Islet precursor cell (in vitro differentiated cells): ENCODE measurements around the gene DAPP1.
A peak's percentile ranks its signal among the peaks of the same experiment; 100 is the strongest.
"Not testable (repeated sequence)": the region's sequence is repeated elsewhere in the genome, so short reads cannot be mapped to it uniquely, and the experiment has no call there.

ENCODE experiments used
- DNase-seq: peaks from one replicate; pipeline ENCODE4 v3.0.0-alpha.2; 2018

DAPP1 gene

GRCh38 chr4:99816545-99817308, at the start of gene DAPP1:
Gene DAPP1 (plus strand): TSS chr4:99816827. CDS start chr4:99816914, 87 bp downstream.
- peak; percentile 73 for DNase-seq

- DNase-seq, result not testable (repeated sequence)
These were observed 45.8 kb upstream of the DAPP1 start for GRCh38 chr4:99770842-99771241.

GRCh38 chr4:99783940-99784339, 32.7 kb upstream of the DAPP1 start:
- no peak for DNase-seq

GRCh38 chr4:99784842-99785241, 31.8 kb upstream of the DAPP1 start:
- no peak for DNase-seq

GRCh38 chr4:99790796-99791617, 25.6 kb upstream of the DAPP1 start:
- no peak for DNase-seq

- DNase-seq, result no peak
These were observed 16.2 kb upstream of the DAPP1 start for GRCh38 chr4:99800332-99801004.

GRCh38 chr4:99801005-99801699, 15.5 kb upstream of the DAPP1 start:
- no peak for DNase-seq

- no peak for DNase-seq
These were observed 13.0 kb upstream of the DAPP1 start for GRCh38 chr4:99803566-99804101.

GRCh38 chr4:99806545-99806944, 10.1 kb upstream of the DAPP1 start:
- DNase-seq, result no peak

- DNase-seq, result no peak
These were observed 9.0 kb upstream of the DAPP1 start for GRCh38 chr4:99807666-99808065.

- peak; percentile 85 for DNase-seq
These were observed 8.3 kb upstream of the DAPP1 start for GRCh38 chr4:99808260-99808857.

GRCh38 chr4:99809326-99809725, 7.3 kb upstream of the DAPP1 start:
- DNase-seq, result no peak

- no peak for DNase-seq
These were observed 6.1 kb upstream of the DAPP1 start for GRCh38 chr4:99810536-99810935.

- no peak for DNase-seq
These were observed 5.5 kb upstream of the DAPP1 start for GRCh38 chr4:99811117-99811516.

GRCh38 chr4:99811850-99812249, 4.8 kb upstream of the DAPP1 start:
- no peak for DNase-seq

- DNase-seq, result peak; percentile 58
These were observed 1.0 kb upstream of the DAPP1 start for GRCh38 chr4:99815597-99816011.

- no peak for DNase-seq
These were observed 773 bp downstream of the DAPP1 start for GRCh38 chr4:99817309-99817890.

GRCh38 chr4:99818661-99819060, 2.0 kb downstream of the DAPP1 start:
- no peak for DNase-seq

GRCh38 chr4:99821918-99822503, 5.4 kb downstream of the DAPP1 start:
- no peak for DNase-seq

GRCh38 chr4:99822734-99823133, 6.1 kb downstream of the DAPP1 start:
- DNase-seq, result no peak

- DNase-seq, result no peak
These were observed 7.5 kb downstream of the DAPP1 start for GRCh38 chr4:99824070-99824599.
